Activated T-helper 1 cell treated with anti-CD3 and anti-CD28 coated beads, Interleukin-12 subunit alpha, Interleukin-12 subunit beta, Interleukin-2, Interleukin-4 antibody, amounts not matched to agents 30 ng/mL and 10 ng/mL and 1 ng/mL, durations not matched to agents 14 hours and 24 hours and 36 hours (primary cell): Measurements from ENCODE around the gene JAZF1. TPM values are rescaled to one million over a fixed set of nuclear protein-coding genes. Genes with fewer than 3 reads are reported as not detected.

Source experiments
- DNase-seq: peaks from one replicate; pipeline ENCODE4 v3.0.0; 2021; ENCODE audit warnings: low spot score
- H3K27ac Mint-ChIP-seq: one replicate; pipeline ENCODE4 v1.8.0; 2021; ENCODE audit warnings: mild to moderate bottlenecking, mixed read lengths
- H3K27me3 Mint-ChIP-seq: one replicate; pipeline ENCODE4 v1.8.0; 2022; ENCODE audit warnings: mild to moderate bottlenecking, moderate library complexity, mixed read lengths; ENCODE audit not compliant: insufficient read depth
- H3K36me3 Mint-ChIP-seq: one replicate; pipeline ENCODE4 v1.8.0; 2021; ENCODE audit warnings: low read depth, mixed read lengths
- H3K4me1 Mint-ChIP-seq: one replicate; pipeline ENCODE4 v1.8.0; 2021; ENCODE audit warnings: low read depth, mixed read lengths
- H3K4me3 Mint-ChIP-seq: one replicate; pipeline ENCODE4 v1.8.0; 2021; ENCODE audit warnings: mild to moderate bottlenecking, moderate library complexity, mixed read lengths
- H3K9me3 Mint-ChIP-seq: one replicate; pipeline ENCODE4 v1.8.0; 2021; ENCODE audit warnings: mixed read lengths
- intact Hi-C: fragments of 100-400 bp; cut with micrococcal nuclease; formaldehyde crosslinking; loops from one replicate; pipeline ENCODE4 v1.15.1; 2024
- total RNA-seq: library from RNA; stranded (reverse); gene quantifications from 2 replicates; pipeline ENCODE4 v1.2.3, GENCODE V29; 2022

The JAZF1 gene
- total RNA-seq, 1 donor from 2014 or later = 9.8 TPM

GRCh38 chr7:28081016-28081415 is 99.6 kb downstream of the JAZF1 start:
- DNase-seq = no peak
- peaks cover 5% of the 10 kb centered on the region for H3K27me3 Mint-ChIP-seq

GRCh38 chr7:28078036-28078901 is 102.3 kb downstream of the JAZF1 start:
- H3K4me3 Mint-ChIP-seq = no peak overlapping the region
- H3K4me1 Mint-ChIP-seq = no peaks in the 10 kb centered on the region
- intact Hi-C loops = loop anchor here (1.0 to 5.0 kb wide), 3 partner anchors 15 to 882 kb away; no protein-coding TSS in a partner anchor
- H3K9me3 Mint-ChIP-seq = no peaks in the 10 kb centered on the region
- H3K27ac Mint-ChIP-seq = no peak overlapping the region
- H3K27me3 Mint-ChIP-seq = peaks cover 11% of the 10 kb centered on the region
- H3K36me3 Mint-ChIP-seq = no peaks in the 10 kb centered on the region
- peak; percentile 12 for DNase-seq

More at GRCh38 chr7:28081016-28081415, 99.6 kb downstream of the JAZF1 start:
- H3K27ac Mint-ChIP-seq = no peak overlapping the region
- no peaks in the 10 kb centered on the region for H3K4me1 Mint-ChIP-seq
- intact Hi-C loops = no loop called here
- no peak overlapping the region for H3K4me3 Mint-ChIP-seq
- no peaks in the 10 kb centered on the region for H3K36me3 Mint-ChIP-seq
- no peaks in the 10 kb centered on the region for H3K9me3 Mint-ChIP-seq

- H3K4me1 Mint-ChIP-seq = no peaks in the 10 kb centered on the region
- no peak overlapping the region for H3K4me3 Mint-ChIP-seq
- no peak overlapping the region for H3K27ac Mint-ChIP-seq
- DNase-seq = no peak
- H3K36me3 Mint-ChIP-seq = no peaks in the 10 kb centered on the region
- intact Hi-C loops = loop anchor here (1.0 to 5.0 kb wide), 3 partner anchors 15 to 881 kb away; no protein-coding TSS in a partner anchor
- peaks cover 14% of the 10 kb centered on the region for H3K27me3 Mint-ChIP-seq
- no peaks in the 10 kb centered on the region for H3K9me3 Mint-ChIP-seq
Observed at GRCh38 chr7:28077616-28078015, 103.0 kb downstream of the JAZF1 start.

- no peak overlapping the region for H3K27ac Mint-ChIP-seq
- no peak for DNase-seq
- no peaks in the 10 kb centered on the region for H3K36me3 Mint-ChIP-seq
- H3K4me3 Mint-ChIP-seq = no peak overlapping the region
- no peaks in the 10 kb centered on the region for H3K4me1 Mint-ChIP-seq
- peaks cover 16% of the 10 kb centered on the region for H3K27me3 Mint-ChIP-seq
- no peaks in the 10 kb centered on the region for H3K9me3 Mint-ChIP-seq
- intact Hi-C loops = loop anchor here (5.0 kb wide), 1 partner anchor 34 kb away; no protein-coding TSS in a partner anchor
Observed at GRCh38 chr7:28076423-28077200, 104.0 kb downstream of the JAZF1 start.

GRCh38 chr7:28075674-28076358 is 104.8 kb downstream of the JAZF1 start:
- DNase-seq = no peak
- Mint-ChIP-seq H3K36me3 (no peaks in the 10 kb centered on the region), H3K9me3 (no peaks in the 10 kb centered on the region), H3K27me3 (peaks cover 16% of the 10 kb centered on the region), H3K4me1 (no peaks in the 10 kb centered on the region), H3K27ac (no peak overlapping the region), H3K4me3 (no peak overlapping the region)
- intact Hi-C loops = loop anchor here (5.0 kb wide), 1 partner anchor 34 kb away; no protein-coding TSS in a partner anchor

- Mint-ChIP-seq H3K27me3 (peaks cover 18% of the 10 kb centered on the region), H3K4me3 (no peak overlapping the region), H3K4me1 (no peaks in the 10 kb centered on the region), H3K9me3 (no peaks in the 10 kb centered on the region), H3K27ac (no peak overlapping the region), H3K36me3 (no peaks in the 10 kb centered on the region)
- DNase-seq = no peak
- intact Hi-C loops = no loop called here
Observed at GRCh38 chr7:28072876-28073514, 107.6 kb downstream of the JAZF1 start.

- Mint-ChIP-seq H3K27ac (no peak overlapping the region), H3K27me3 (peaks cover 14% of the 10 kb centered on the region), H3K9me3 (no peaks in the 10 kb centered on the region), H3K36me3 (no peaks in the 10 kb centered on the region), H3K4me1 (no peaks in the 10 kb centered on the region), H3K4me3 (no peak overlapping the region)
- no peak for DNase-seq
- intact Hi-C loops = no loop called here
Observed at GRCh38 chr7:28071570-28071969, 109.0 kb downstream of the JAZF1 start.

- no peak for DNase-seq
- Mint-ChIP-seq H3K27ac (no peak overlapping the region), H3K36me3 (no peaks in the 10 kb centered on the region), H3K4me3 (no peak overlapping the region), H3K4me1 (no peaks in the 10 kb centered on the region), H3K27me3 (peaks cover 11% of the 10 kb centered on the region), H3K9me3 (no peaks in the 10 kb centered on the region)
- intact Hi-C loops = no loop called here
Observed at GRCh38 chr7:28070297-28071055, 110.1 kb downstream of the JAZF1 start.

- H3K27ac Mint-ChIP-seq = no peak overlapping the region
- intact Hi-C loops = no loop called here
- H3K36me3 Mint-ChIP-seq = no peaks in the 10 kb centered on the region
- H3K4me3 Mint-ChIP-seq = no peak overlapping the region
- peaks cover 13% of the 10 kb centered on the region for H3K27me3 Mint-ChIP-seq
- H3K4me1 Mint-ChIP-seq = no peaks in the 10 kb centered on the region
- no peaks in the 10 kb centered on the region for H3K9me3 Mint-ChIP-seq
- no peak for DNase-seq
Observed at GRCh38 chr7:28069807-28070206, 110.8 kb downstream of the JAZF1 start.

- H3K36me3 Mint-ChIP-seq = no peaks in the 10 kb centered on the region
- H3K4me3 Mint-ChIP-seq = no peak overlapping the region
- DNase-seq = no peak
- no peak overlapping the region for H3K27ac Mint-ChIP-seq
- peaks cover 13% of the 10 kb centered on the region for H3K27me3 Mint-ChIP-seq
- H3K9me3 Mint-ChIP-seq = no peaks in the 10 kb centered on the region
- intact Hi-C loops = no loop called here
- no peaks in the 10 kb centered on the region for H3K4me1 Mint-ChIP-seq
Observed at GRCh38 chr7:28069388-28069787, 111.2 kb downstream of the JAZF1 start.

GRCh38 chr7:28068811-28069216 is 111.8 kb downstream of the JAZF1 start:
- no peaks in the 10 kb centered on the region for H3K9me3 Mint-ChIP-seq
- H3K27me3 Mint-ChIP-seq = peaks cover 13% of the 10 kb centered on the region
- no peak overlapping the region for H3K27ac Mint-ChIP-seq
- no peak overlapping the region for H3K4me3 Mint-ChIP-seq
- intact Hi-C loops = no loop called here
- no peak for DNase-seq
- H3K4me1 Mint-ChIP-seq = no peaks in the 10 kb centered on the region
- no peaks in the 10 kb centered on the region for H3K36me3 Mint-ChIP-seq

- Mint-ChIP-seq H3K4me1 (no peaks in the 10 kb centered on the region), H3K4me3 (no peak overlapping the region), H3K36me3 (no peaks in the 10 kb centered on the region), H3K27ac (no peak overlapping the region), H3K9me3 (no peaks in the 10 kb centered on the region), H3K27me3 (peaks cover 5% of the 10 kb centered on the region)
- intact Hi-C loops = no loop called here
- DNase-seq = no peak
Observed at GRCh38 chr7:28067171-28067570, 113.4 kb downstream of the JAZF1 start.
